Endothelial cell of umbilical vein (primary cell): ENCODE measurements around the gene MVP. TPM values are rescaled to one million over a fixed set of nuclear protein-coding genes. Genes with fewer than 3 reads are reported as not detected.

Experiments
- BruUV-seq: library from RNA; stranded (reverse); fragments of 400-500 nt; replicated peaks from 2 replicates; lab custom pipeline; 2021; lab: Mats Ljungman, UMichigan
- CTCF ChIA-PET: fragments of 300-600, 350-600 bp; sonication (Branson Sonifier 250); formaldehyde crosslinking; loops from one replicate; lab custom pipeline; 2021; ENCODE audit warnings: antibody characterized with exemption, inconsistent platforms; lab: Charles Lee
- POLR2A ChIA-PET: fragments of 300-600, 350-600 bp; sonication (Branson Sonifier 250); formaldehyde crosslinking; loops from one replicate; lab custom pipeline; 2021; ENCODE audit warnings: antibody characterized with exemption, inconsistent platforms; lab: Charles Lee
- DNase-seq: peaks from one replicate; pipeline ENCODE4 v3.0.0-alpha.2; 2011; ENCODE audit warnings: low read depth, low spot score
- FAIRE-seq: peaks from 2 replicates; lab custom pipeline; 2011; peaks lifted over from hg19 to GRCh38; lab: Jason Lieb, UNC
- H2AFZ ChIP-seq: 2 replicates; pipeline ENCODE4 v1.6.0; 2012; ENCODE audit warnings: low read depth, low read length, control low read depth, inconsistent platforms
- H3K27ac ChIP-seq: 2 replicates; pipeline ENCODE4 v1.5.1; 2011; ENCODE audit warnings: low read depth, mild to moderate bottlenecking, control low read depth, low read length, moderate library complexity; ENCODE audit not compliant: insufficient read depth
- H3K27me3 ChIP-seq, 2 experiments: 2 replicates each; pipeline versions ENCODE4 v1.6.0 to v1.6.1; 2011; ENCODE audit warnings: low read length in 2 of 2, mixed read lengths in 1 of 2; ENCODE audit not compliant: control insufficient read depth in 2 of 2, insufficient read depth in 2 of 2
- H3K36me3 ChIP-seq, 2 experiments: 2 replicates in 1 of 2; 3 replicates in 1 of 2; pipeline ENCODE4 v1.5.1; 2011; ENCODE audit warnings: low read length in 2 of 2, mild to moderate bottlenecking in 1 of 2, moderate library complexity in 1 of 2; ENCODE audit not compliant: control insufficient read depth in 2 of 2, insufficient read depth in 2 of 2; ENCODE audit errors: extremely low read depth in 1 of 2
- H3K4me1 ChIP-seq: 3 replicates; pipeline ENCODE4 v1.5.1; 2011; ENCODE audit warnings: mild to moderate bottlenecking, low read length; ENCODE audit not compliant: control insufficient read depth, insufficient read depth; ENCODE audit errors: extremely low read depth
- H3K4me2 ChIP-seq: 2 replicates; pipeline ENCODE4 v1.6.1; 2011; ENCODE audit warnings: low read length, control low read depth, mixed read lengths; ENCODE audit not compliant: insufficient read depth
- H3K4me3 ChIP-seq, 3 experiments: fragments of 200-600 bp in 1 of 3; sonication (generic), shearing (Covaris generic) in 1 of 3; replicated peaks in 1 of 3; 2 replicates each; pipeline ENCODE4 v1.5.1; 2011 to 2016; ENCODE audit warnings: control low read depth in 3 of 3, low read length in 3 of 3, mild to moderate bottlenecking in 2 of 3, inconsistent platforms in 1 of 3, low read depth in 1 of 3, moderate library complexity in 1 of 3; ENCODE audit not compliant: insufficient read depth in 1 of 3
- H3K79me2 ChIP-seq: 2 replicates; pipeline ENCODE4 v1.6.0; 2012; ENCODE audit warnings: low read length, inconsistent platforms; ENCODE audit not compliant: control insufficient read depth, insufficient read depth
- H3K9ac ChIP-seq: replicated peaks from 2 replicates; pipeline ENCODE3; 2011; ENCODE audit warnings: low read length, control low read depth; ENCODE audit not compliant: insufficient read depth; ENCODE audit errors: extremely low read depth
- H3K9me1 ChIP-seq: replicated peaks from 3 replicates; pipeline ENCODE4 v1.6.0; 2011; ENCODE audit warnings: mild to moderate bottlenecking, low read length; ENCODE audit not compliant: control insufficient read depth, insufficient read depth; ENCODE audit errors: extremely low read depth
- H3K9me3 ChIP-seq: replicated peaks from 2 replicates; pipeline ENCODE4 v1.5.1; 2012; ENCODE audit warnings: low read length, inconsistent platforms; ENCODE audit not compliant: control insufficient read depth, insufficient read depth
- H4K20me1 ChIP-seq: replicated peaks from 2 replicates; pipeline ENCODE3; 2011; ENCODE audit warnings: mild to moderate bottlenecking, low read length; ENCODE audit not compliant: control insufficient read depth, insufficient read depth; ENCODE audit errors: extremely low read depth
- JUN ChIP-seq: IDR thresholded peaks from 2 replicates; pipeline ENCODE4 v1.6.1; 2011; ENCODE audit warnings: borderline replicate concordance, low read depth; ENCODE audit not compliant: insufficient read length, insufficient read depth
- POLR2AphosphoS5 ChIP-seq: IDR thresholded peaks from 2 replicates; pipeline ENCODE4 v1.6.1; 2012; ENCODE audit warnings: low read depth, mild to moderate bottlenecking, control low read depth, low read length, moderate library complexity; ENCODE audit not compliant: insufficient read depth
- dilution Hi-C: fragments of 300-500 bp; cut with MboI; formaldehyde crosslinking; loops from one replicate; pipeline ENCODE4 v1.15.0; 2019; ENCODE audit warnings: low sequenced_read_pairs; ENCODE audit not compliant: extremely low pct_ligation_motif_present
- intact Hi-C: fragments of 100-400 bp; cut with micrococcal nuclease; formaldehyde crosslinking; loops from one replicate; pipeline ENCODE4 v1.10.0; 2022
- polyA plus RNA-seq, 4 experiments: library from polyadenylated mRNA; depleted of rRNA in 3 of 4; stranded (reverse) in 3 of 4; unstranded in 1 of 4; fragments of >200 nt; gene quantifications; 2 replicates each; pipeline versions ENCODE4 v1.2.1 to v1.2.3, GENCODE V29; 2011 to 2012; ENCODE audit warnings: missing spikeins in 1 of 4
- total RNA-seq: library from RNA; stranded (reverse); gene quantifications from 2 replicates; pipeline ENCODE4 v1.2.3, GENCODE V29; 2021
- TF ChIP-seq, protein P1 (sequence below): IDR thresholded peaks from 2 replicates; pipeline ENCODE4 v1.6.1; 2011; ENCODE audit not compliant: insufficient read depth, insufficient read length

MVP gene
- total and polyA plus RNA-seq, 2 donors (not counting 3 experiments of a cell fraction or from before 2014, with no cell fraction given) = 49.8 to 118 TPM

DNA sequence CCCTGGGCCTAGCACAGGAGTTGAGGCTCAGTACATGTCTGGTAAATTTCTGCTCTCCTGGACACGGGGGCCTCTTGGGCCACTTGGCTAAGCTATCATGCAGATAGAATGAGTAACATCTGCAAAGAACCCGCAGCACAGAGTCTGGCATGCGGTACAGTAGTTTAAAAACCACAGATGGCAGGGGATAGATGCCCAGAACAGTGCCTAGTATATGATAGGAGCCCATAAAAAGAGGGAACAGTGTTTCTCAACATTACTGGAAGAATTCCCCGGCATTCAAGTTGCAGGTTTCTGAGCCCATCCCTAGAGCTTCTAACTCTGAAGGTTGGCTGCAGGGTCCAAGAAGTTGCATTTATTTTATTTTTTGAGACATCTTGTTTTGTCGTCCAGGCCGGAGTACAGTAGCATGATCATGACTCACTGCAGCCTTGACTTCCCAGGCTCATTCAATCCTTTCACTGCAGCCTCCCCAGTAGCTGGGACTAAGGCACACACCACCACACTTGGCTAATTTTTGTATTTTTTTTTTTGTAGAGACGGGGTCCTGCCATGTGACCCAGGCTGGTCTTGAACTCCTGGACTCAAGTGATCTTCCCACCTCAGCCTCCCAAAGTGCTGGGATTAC, 37.0 kb downstream of the MVP start:
- Histone ChIP-seq H3K4me1 (peaks cover 10% of the 10 kb centered on the region), H3K9me1 (no peaks in the 10 kb centered on the region), H3K9me3 (no peaks in the 10 kb centered on the region), H3K4me3 (no peak overlapping the region), H3K27ac (no peak overlapping the region), H4K20me1 (no peaks in the 10 kb centered on the region), H2AFZ (no peak overlapping the region), H3K79me2 (peaks cover 10% of the 10 kb centered on the region), H3K27me3 (no peaks in the 10 kb centered on the region), H3K9ac (no peak overlapping the region), H3K4me2 (no peak overlapping the region), H3K36me3 (peaks cover 0 to 19% of the 10 kb centered on the region in 2 experiments)
- POLR2A ChIA-PET = no interaction called here
- no TSS peak for BruUV-seq
- intact Hi-C loops (no loop called here), dilution Hi-C loops (no loop called here)
- TF ChIP-seq POLR2AphosphoS5 = peak; percentile 15
- TF ChIP-seq, protein P1, sequence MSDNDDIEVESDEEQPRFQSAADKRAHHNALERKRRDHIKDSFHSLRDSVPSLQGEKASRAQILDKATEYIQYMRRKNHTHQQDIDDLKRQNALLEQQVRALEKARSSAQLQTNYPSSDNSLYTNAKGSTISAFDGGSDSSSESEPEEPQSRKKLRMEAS = no peak
- DNase-seq (no peak), FAIRE-seq (no peak)
- CTCF ChIA-PET = interaction anchor here (2.5 kb wide), 1 partner anchor 9 kb away, joined by 24 read pairs; no protein-coding TSS in a partner anchor

DNA sequence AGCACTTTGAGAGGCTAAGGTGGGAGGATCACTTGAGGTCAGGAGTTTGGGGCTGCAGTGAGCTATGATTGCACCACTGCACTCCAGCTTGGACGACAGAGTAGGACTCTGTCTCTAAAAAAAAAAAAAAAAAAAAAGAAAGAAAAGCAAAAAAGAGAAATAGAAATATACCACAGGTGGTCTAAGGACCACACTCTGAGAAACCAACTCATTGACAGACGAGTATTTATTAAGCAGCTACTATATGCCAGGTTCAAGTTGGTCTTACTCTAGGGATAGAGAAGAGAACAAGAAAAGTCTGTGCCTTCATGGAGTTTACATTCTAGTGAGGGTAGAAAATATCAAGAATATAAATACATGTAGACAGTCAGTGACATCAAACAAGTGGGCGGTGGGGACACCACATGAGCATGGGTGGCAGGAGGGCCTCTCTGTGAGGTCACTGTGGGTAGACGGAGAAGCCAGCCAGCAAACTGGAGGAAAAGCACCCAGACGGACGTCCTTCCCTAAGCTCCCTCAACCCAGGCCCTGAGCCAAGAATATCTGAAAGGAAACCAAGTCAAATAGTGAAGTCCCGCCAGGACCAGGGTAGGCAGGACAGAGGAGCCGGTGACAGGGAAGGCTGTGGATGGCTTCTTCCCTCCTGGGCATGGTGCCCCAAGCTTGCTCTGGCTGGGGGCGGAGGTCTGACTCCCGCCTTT, 38.0 kb downstream of the MVP start:
- BruUV-seq = TSS peak; percentile 12
- Histone ChIP-seq H3K27ac (no peak overlapping the region), H3K4me2 (no peak overlapping the region), H4K20me1 (no peaks in the 10 kb centered on the region), H3K9me3 (no peaks in the 10 kb centered on the region), H3K79me2 (peaks cover 14% of the 10 kb centered on the region), H2AFZ (no peak overlapping the region), H3K4me3 (no peak overlapping the region), H3K27me3 (no peaks in the 10 kb centered on the region), H3K9me1 (no peaks in the 10 kb centered on the region), H3K4me1 (peaks cover 7% of the 10 kb centered on the region), H3K9ac (no peak overlapping the region), H3K36me3 (peaks cover 0 to 19% of the 10 kb centered on the region in 2 experiments)
- dilution Hi-C loops = no loop called here
- no peak for TF ChIP-seq JUN
- no peak for FAIRE-seq
- intact Hi-C loops = no loop called here
- ChIA-PET POLR2A (no interaction called here), CTCF (interaction anchor here (2.5 kb wide), 1 partner anchor 10 kb away, joined by 24 read pairs; no protein-coding TSS in a partner anchor)
- DNase-seq = no peak
